Ishikawa (cell line): Measurements from ENCODE around the gene RREB1.

Experiments used
- CEBPB ChIP-seq: IDR thresholded peaks from 2 replicates; pipeline ENCODE4 v1.6.1; 2012
- CREB1 ChIP-seq: IDR thresholded peaks from 2 replicates; pipeline ENCODE4 v1.6.1; 2012; ENCODE audit warnings: low read depth
- EGR1 ChIP-seq: IDR thresholded peaks from 2 replicates; pipeline ENCODE4 v1.6.1; 2012
- EP300 ChIP-seq: IDR thresholded peaks from 2 replicates; pipeline ENCODE4 v1.6.1; 2012; ENCODE audit warnings: borderline replicate concordance
- FOXM1 ChIP-seq: IDR thresholded peaks from 2 replicates; pipeline ENCODE4 v1.6.1; 2012; ENCODE audit warnings: low read depth, borderline replicate concordance
- MAX ChIP-seq: IDR thresholded peaks from 2 replicates; pipeline ENCODE4 v1.6.1; 2012
- NFIC ChIP-seq: IDR thresholded peaks from 2 replicates; pipeline ENCODE4 v1.6.1; 2012
- RAD21 ChIP-seq: IDR thresholded peaks from 2 replicates; pipeline ENCODE4 v1.6.1; 2012; ENCODE audit warnings: low read depth
- REST ChIP-seq: IDR thresholded peaks from 2 replicates; pipeline ENCODE4 v1.6.1; 2012; ENCODE audit warnings: low read depth, mild to moderate bottlenecking
- TAF1 ChIP-seq: IDR thresholded peaks from 2 replicates; pipeline ENCODE4 v1.6.1; 2012; ENCODE audit warnings: low read depth, mild to moderate bottlenecking
- TCF12 ChIP-seq: IDR thresholded peaks from 2 replicates; pipeline ENCODE4 v1.6.1; 2012; ENCODE audit warnings: low read depth
- TEAD4 ChIP-seq: IDR thresholded peaks from 2 replicates; pipeline ENCODE4 v1.6.1; 2012
- USF1 ChIP-seq: IDR thresholded peaks from 2 replicates; pipeline ENCODE4 v1.6.1; 2012
- YY1 ChIP-seq: IDR thresholded peaks from 2 replicates; pipeline ENCODE4 v1.6.1; 2012; ENCODE audit warnings: low read depth
- ZBTB7A ChIP-seq: IDR thresholded peaks from 2 replicates; pipeline ENCODE4 v1.6.1; 2012; ENCODE audit warnings: low read depth

The RREB1 gene

GRCh38 chr6:7229376-7230326, 121.9 kb downstream of the RREB1 start:
- TF ChIP-seq CEBPB (no peak), REST (no peak), MAX (no peak), NFIC (no peak), RAD21 (no peak), TAF1 (no peak), TCF12 (no peak), TEAD4 (no peak), YY1 (no peak), FOXM1 (no peak), EP300 (no peak), CREB1 (no peak), USF1 (no peak), ZBTB7A (no peak), EGR1 (no peak)

- no peak for TF ChIP-seq USF1
- no peak for TF ChIP-seq YY1
- no peak for TF ChIP-seq CEBPB
- TF ChIP-seq ZBTB7A = no peak
- TF ChIP-seq TCF12 = no peak
- no peak for TF ChIP-seq REST
These were observed 122.5 kb downstream of the RREB1 start for GRCh38 chr6:7230327-7230691.

- TF ChIP-seq CEBPB (no peak), YY1 (no peak)
These were observed 123.4 kb downstream of the RREB1 start for GRCh38 chr6:7230956-7231713.

GRCh38 chr6:7232351-7232750, 124.6 kb downstream of the RREB1 start:
- TF ChIP-seq CREB1 (no peak), FOXM1 (no peak), YY1 (no peak), RAD21 (no peak), ZBTB7A (no peak), EP300 (no peak), USF1 (no peak), TEAD4 (no peak), REST (no peak), EGR1 (no peak), TAF1 (no peak), MAX (no peak), CEBPB (no peak), TCF12 (no peak), NFIC (no peak)
